ACC112 (cell line): ENCODE measurements around the gene PRKCQ.
"Not testable (repeated sequence)": the region's sequence is repeated elsewhere in the genome, so short reads cannot be mapped to it uniquely, and the experiment has no call there.

Experiments
- H2AFZ ChIP-seq: fragments of 200-600 bp; sonication (generic); one replicate; pipeline ENCODE4 v1.6.0; 2017; ENCODE audit warnings: antibody characterized with exemption, low read length; ENCODE audit not compliant: unreplicated experiment
- H3K27ac ChIP-seq: fragments of 200-600 bp; sonication (generic); 2 replicates; pipeline ENCODE4 v1.5.1; 2014; ENCODE audit warnings: low read depth, mild to moderate bottlenecking, antibody characterized with exemption, low read length, moderate library complexity
- H3K27me3 ChIP-seq: fragments of 200-600 bp; sonication (generic); 2 replicates; pipeline ENCODE4 v1.6.1; 2014; ENCODE audit warnings: mild to moderate bottlenecking, antibody characterized with exemption, low read length, moderate library complexity, mixed read lengths; ENCODE audit not compliant: insufficient read depth
- H3K36me3 ChIP-seq: fragments of 200-600 bp; sonication (generic); 2 replicates; pipeline ENCODE4 v1.6.1; 2016; ENCODE audit warnings: mild to moderate bottlenecking, antibody characterized with exemption, low read length, moderate library complexity, mixed read lengths; ENCODE audit not compliant: insufficient read depth
- H3K4me1 ChIP-seq: fragments of 200-600 bp; sonication (generic); one replicate; pipeline ENCODE4 v1.6.1; 2016; ENCODE audit warnings: low read length, mixed read lengths; ENCODE audit not compliant: insufficient read depth, unreplicated experiment, control insufficient read depth
- H3K4me3 ChIP-seq: fragments of 200-600 bp; sonication (generic); 2 replicates; pipeline ENCODE4 v1.5.1; 2014; ENCODE audit warnings: mild to moderate bottlenecking, low read depth, low read length
- H3K79me2 ChIP-seq: fragments of 200-600 bp; sonication (generic); one replicate; pipeline ENCODE4 v1.6.0; 2016; ENCODE audit warnings: low read length; ENCODE audit not compliant: control insufficient read depth, unreplicated experiment, insufficient read depth

The PRKCQ gene

GRCh38 chr10:6388261-6388893 lies 191.7 kb downstream of the PRKCQ start:
- no peak overlapping the region for H3K4me3 ChIP-seq
- H3K27me3 ChIP-seq: peaks cover 25% of the 10 kb centered on the region
- H3K4me1 ChIP-seq: no peaks in the 10 kb centered on the region
- no peak overlapping the region for H2AFZ ChIP-seq
- no peaks in the 10 kb centered on the region for H3K36me3 ChIP-seq
- H3K79me2 ChIP-seq: no peaks in the 10 kb centered on the region
- no peak overlapping the region for H3K27ac ChIP-seq

DNA sequence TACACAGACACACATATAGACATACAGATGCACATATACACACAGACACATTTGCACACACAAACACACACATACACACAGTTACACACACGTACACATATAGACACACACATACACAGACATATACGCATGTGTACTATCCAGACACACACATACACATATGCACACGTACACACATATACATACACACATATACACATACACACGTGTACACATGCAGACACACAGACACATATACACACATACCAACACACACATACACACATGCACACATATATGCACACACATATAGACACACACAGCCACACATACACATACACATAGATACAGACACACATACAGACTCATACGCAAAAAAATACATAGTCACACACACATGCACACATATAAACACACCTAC lies 193.1 kb downstream of the PRKCQ start:
- Histone ChIP-seq H3K36me3 (no peaks in the 10 kb centered on the region), H3K27ac (no peak overlapping the region), H3K4me3 (no peak overlapping the region), H3K27me3 (peaks cover 32% of the 10 kb centered on the region), H3K4me1 (no peaks in the 10 kb centered on the region), H3K79me2 (no peaks in the 10 kb centered on the region), H2AFZ (no peak overlapping the region)

DNA sequence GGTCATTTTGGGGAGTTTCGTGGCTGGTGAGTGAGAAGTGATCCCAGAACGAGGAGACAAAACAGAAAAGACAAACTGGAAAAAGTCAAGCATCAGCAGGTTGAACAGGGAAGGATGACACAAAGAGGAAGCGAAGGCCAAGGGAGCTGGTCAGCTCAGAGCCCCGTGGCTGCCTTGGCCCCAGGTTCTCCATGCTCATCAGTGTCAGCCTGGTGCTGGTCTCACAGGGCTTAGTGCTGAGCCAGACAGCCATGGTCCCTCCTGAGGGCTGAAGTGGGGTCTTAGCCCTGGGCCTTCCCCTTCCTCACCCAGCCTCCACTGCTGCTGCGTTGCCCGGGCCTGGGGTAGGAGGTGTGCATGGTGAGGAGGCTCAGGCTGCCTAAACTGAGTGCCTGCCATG lies 193.7 kb downstream of the PRKCQ start:
- H3K27ac ChIP-seq: no peak overlapping the region
- H3K27me3 ChIP-seq: peaks cover 31% of the 10 kb centered on the region

DNA sequence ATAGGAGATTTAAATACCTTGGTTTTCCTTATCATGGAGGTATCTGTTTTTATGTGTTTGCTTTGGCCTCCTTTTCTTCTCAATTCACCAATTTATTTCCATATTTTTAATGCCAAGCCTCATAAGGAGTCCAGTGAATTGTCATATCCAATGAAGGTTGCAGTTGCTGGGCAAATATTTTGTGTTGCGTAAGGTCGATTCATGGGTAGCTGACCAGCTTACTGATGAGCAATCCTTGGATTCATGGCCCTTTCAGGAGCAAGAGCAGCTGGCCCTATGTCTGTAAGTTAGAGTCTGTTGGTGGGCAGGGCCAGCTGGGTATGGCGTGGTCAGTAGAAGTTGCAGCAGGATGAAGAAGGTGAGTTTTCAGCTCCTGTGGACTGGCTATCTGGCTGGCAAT lies 194.4 kb downstream of the PRKCQ start:
- Histone ChIP-seq H3K4me1 (no peaks in the 10 kb centered on the region), H3K79me2 (no peaks in the 10 kb centered on the region), H3K27ac (no peak overlapping the region), H2AFZ (no peak overlapping the region), H3K4me3 (no peak overlapping the region), H3K27me3 (peaks cover 25% of the 10 kb centered on the region), H3K36me3 (no peaks in the 10 kb centered on the region)

More for the DNA sequence above, 193.7 kb downstream of the PRKCQ start:
- H3K4me1 ChIP-seq: no peaks in the 10 kb centered on the region
- no peak overlapping the region for H2AFZ ChIP-seq
- no peaks in the 10 kb centered on the region for H3K36me3 ChIP-seq
- no peak overlapping the region for H3K4me3 ChIP-seq
- H3K79me2 ChIP-seq: no peaks in the 10 kb centered on the region

GRCh38 chr10:6384847-6385246 lies 195.2 kb downstream of the PRKCQ start:
- no peaks in the 10 kb centered on the region for H3K79me2 ChIP-seq
- no peak overlapping the region for H3K27ac ChIP-seq
- H3K4me1 ChIP-seq: no peaks in the 10 kb centered on the region
- no peak overlapping the region for H2AFZ ChIP-seq
- H3K4me3 ChIP-seq: no peak overlapping the region
- H3K27me3 ChIP-seq: peaks cover 19% of the 10 kb centered on the region
- H3K36me3 ChIP-seq: no peaks in the 10 kb centered on the region

DNA sequence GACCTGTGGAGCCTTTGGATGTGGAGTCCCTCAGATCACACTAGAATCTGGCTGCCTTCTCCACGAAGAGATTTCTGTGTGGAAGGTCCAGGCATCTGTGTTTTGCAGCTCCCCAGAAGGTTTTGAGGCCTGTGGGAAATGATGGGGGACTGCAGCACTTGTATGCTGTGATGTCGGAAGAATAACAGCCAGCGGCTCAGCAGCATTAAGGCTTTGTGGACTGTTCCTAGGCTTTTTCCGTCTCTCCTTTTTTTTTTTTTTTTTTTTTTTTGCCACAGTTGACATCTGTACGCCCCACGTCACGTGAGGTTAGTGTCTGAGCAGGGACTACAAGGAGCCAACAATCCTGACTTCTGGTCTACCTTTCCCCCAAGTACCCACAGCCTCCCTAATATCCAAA lies 196.0 kb downstream of the PRKCQ start:
- H3K4me1 ChIP-seq: no peaks in the 10 kb centered on the region
- H3K27me3 ChIP-seq: peaks cover 11% of the 10 kb centered on the region
- H3K27ac ChIP-seq: no peak overlapping the region

DNA sequence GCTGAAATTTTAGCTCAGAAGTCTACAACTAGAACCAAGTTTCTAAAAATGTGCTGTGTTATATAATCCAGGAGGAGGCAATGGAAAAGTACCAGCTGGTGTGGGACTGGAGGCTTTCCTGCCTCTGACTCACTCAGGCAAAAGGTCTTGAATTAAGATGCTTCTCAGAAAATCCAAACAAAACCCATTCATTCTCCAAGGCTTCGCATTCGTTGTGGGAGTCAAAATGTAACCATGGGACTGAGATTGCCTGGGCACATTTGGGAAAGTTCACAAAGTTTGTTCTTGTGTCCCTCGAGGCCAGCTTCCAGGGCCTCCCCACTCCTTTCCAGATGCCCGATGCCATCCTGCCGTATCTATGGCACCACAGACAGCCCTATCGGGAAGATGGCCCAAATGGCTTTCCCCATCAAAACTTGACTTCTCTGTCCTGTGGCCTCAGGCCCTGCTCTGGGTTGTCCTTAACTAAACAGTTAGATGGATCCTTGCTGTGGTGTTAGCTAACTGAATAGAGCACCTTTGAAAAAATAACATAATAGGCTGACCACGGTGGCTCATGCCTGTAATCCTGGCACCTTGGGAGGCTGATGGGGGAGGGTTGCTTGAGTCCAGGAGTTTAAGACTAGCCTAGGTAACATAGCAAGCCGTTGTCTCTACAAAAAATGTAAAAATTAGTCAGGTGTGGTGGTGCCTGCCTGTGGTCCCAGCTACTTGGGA lies 196.8 kb downstream of the PRKCQ start:
- no peak overlapping the region for H3K27ac ChIP-seq
- H3K27me3 ChIP-seq: peaks cover 8% of the 10 kb centered on the region; the same call in 1 of the 2 replicates
- no peaks in the 10 kb centered on the region for H3K36me3 ChIP-seq
- H3K4me1 ChIP-seq: no peaks in the 10 kb centered on the region
- H3K79me2 ChIP-seq: no peaks in the 10 kb centered on the region
- H3K4me3 ChIP-seq: no peak overlapping the region
- no peak overlapping the region for H2AFZ ChIP-seq

More for the DNA sequence above, 196.0 kb downstream of the PRKCQ start:
- Histone ChIP-seq H3K36me3 (no peaks in the 10 kb centered on the region), H2AFZ (no peak overlapping the region), H3K79me2 (no peaks in the 10 kb centered on the region), H3K4me3 (no peak overlapping the region)

DNA sequence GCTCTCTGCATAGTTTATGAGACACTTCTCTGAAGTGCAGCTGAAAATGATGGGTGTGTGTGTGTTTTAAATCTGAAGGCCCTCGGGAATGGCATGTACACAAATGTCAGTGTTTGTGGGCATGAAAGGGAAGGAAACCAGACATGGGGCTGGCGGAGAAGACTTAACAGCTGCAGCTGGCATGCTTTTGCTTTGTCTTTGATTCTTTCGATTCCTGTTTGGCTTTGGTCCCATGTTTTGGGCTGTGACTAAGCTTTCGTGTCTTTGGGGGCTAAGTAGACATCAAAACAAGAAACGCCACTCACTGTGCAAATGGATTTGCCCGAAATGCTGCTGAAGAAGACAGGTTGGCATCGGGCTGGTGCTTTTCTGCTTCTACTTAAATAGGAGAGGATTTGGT lies 198.0 kb downstream of the PRKCQ start:
- H3K27me3 ChIP-seq: peaks cover 13% of the 10 kb centered on the region
- H3K4me3 ChIP-seq: no peak overlapping the region
- H2AFZ ChIP-seq: no peak overlapping the region
- no peaks in the 10 kb centered on the region for H3K79me2 ChIP-seq
- H3K27ac ChIP-seq: no peak overlapping the region
- H3K4me1 ChIP-seq: no peaks in the 10 kb centered on the region
- H3K36me3 ChIP-seq: no peaks in the 10 kb centered on the region

DNA sequence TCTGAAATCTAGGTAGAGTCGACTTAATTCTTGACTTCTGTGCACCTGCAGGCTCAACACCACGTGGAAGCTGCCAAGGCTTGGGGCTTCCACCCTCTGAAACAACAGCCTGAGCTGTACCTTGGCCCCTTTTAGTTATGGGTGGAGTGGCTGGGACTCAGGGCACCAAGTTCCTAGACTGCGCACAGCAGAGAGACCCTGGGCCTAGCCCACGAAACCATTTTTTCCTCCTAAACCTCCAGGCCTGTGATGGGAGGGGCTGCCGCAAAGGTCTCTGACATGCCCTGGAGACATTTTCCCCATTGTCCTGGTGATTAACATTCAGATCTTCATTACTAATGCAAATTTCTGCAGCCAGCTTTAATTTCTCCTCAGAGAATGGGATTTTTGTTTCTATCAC lies 199.6 kb downstream of the PRKCQ start:
- not testable (repeated sequence) for H3K4me3 ChIP-seq, H3K36me3 ChIP-seq, H3K79me2 ChIP-seq, H3K4me1 ChIP-seq, H3K27ac ChIP-seq, H2AFZ ChIP-seq
- peaks cover 25% of the 10 kb centered on the region for H3K27me3 ChIP-seq

DNA sequence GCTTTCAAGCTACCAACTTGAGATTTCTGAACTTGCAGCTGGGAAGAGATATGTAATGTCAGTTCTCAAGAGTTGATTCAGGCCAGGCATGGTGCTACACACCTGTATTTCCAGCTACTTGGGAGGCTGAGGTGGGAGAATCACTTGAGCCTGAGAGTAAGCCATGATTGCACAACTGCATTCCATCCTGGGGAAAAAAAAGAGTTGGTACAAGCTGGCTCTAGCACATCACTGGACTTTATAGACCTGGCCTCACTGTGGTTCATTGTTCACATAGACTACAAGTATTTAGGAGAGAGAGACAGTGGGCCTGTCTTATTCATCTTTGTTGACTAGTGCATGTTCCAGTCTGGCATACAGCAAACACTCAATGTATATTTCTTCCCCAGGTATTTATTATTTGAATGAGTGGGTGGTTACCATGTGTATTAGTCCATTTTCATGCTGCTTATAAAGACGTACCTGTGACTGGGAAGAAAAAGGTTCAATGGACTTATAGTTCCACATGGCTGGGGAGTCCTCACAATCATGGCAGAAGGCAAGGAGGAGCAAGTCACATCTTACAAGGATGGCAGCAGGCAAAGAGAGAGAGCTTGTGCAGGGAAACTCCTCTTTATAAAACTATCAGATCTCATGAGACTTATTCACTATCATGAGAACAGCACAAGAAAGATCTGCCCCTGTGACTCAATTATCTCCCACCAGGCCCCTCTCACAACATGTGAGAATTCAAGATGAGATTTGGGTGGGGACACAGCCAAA lies 200.9 kb downstream of the PRKCQ start:
- no peaks in the 10 kb centered on the region for H3K36me3 ChIP-seq
- no peak overlapping the region for H3K4me3 ChIP-seq
- H3K4me1 ChIP-seq: no peaks in the 10 kb centered on the region
- H3K79me2 ChIP-seq: no peaks in the 10 kb centered on the region
- peaks cover 25% of the 10 kb centered on the region for H3K27me3 ChIP-seq
- H2AFZ ChIP-seq: no peak overlapping the region
- H3K27ac ChIP-seq: no peak overlapping the region
